Measurements from ENCODE around the gene OR8G5.

OR8G5 gene

GRCh38 chr11:124274000-124274399 is 17.8 kb downstream of the OR8G5 start:
- Histone ChIP-seq H3K9ac (no peak overlapping the region), H3K27ac (no peak overlapping the region), H2AFZ (no peak overlapping the region), H3K4me2 (ENCODE audit: low read length) (no peak overlapping the region), H3K9me3 (ENCODE audit: control insufficient read depth, low read length) (no peaks in the 10 kb centered on the region), H3K4me1 (no peaks in the 10 kb centered on the region), H3K4me3 (ENCODE audit: low read depth, low read length) (no peak overlapping the region), H3K36me3 (ENCODE audit: control insufficient read depth, insufficient read depth, low read length) (no peaks in the 10 kb centered on the region), H3K79me2 (no peaks in the 10 kb centered on the region), H3K27me3 (ENCODE audit: control insufficient read depth, insufficient read depth, low read length) (no peaks in the 10 kb centered on the region)
- no peak for TF ChIP-seq CTCF (IDR thresholded peaks at IDR 0.05)

DNA sequence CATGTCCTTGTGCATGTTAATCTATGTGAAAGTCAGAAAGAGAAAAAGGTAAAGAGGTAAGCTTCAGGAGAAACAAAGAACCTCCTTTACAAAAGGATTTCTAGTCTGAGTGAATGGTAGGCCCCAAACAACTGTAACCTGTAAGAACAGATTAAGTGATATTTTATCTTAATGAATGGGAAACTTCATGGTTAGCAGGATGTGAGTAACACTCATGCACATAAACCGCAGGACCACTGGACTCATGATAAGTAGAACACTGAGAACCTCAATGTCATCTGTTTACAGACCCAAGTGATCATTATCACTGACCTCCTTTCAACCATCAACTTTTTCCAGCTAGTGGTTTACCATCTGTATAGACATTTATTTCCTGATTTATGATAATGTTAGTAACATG is 19.9 kb downstream of the OR8G5 start:
- H3K9ac ChIP-seq: no peak overlapping the region
- no peaks in the 10 kb centered on the region for H3K36me3 ChIP-seq (ENCODE audit: control insufficient read depth, insufficient read depth, low read length)
- H3K4me1 ChIP-seq: no peaks in the 10 kb centered on the region
- H3K4me2 ChIP-seq (ENCODE audit: low read length): no peak overlapping the region
- no peak for TF ChIP-seq CTCF (IDR thresholded peaks at IDR 0.05)
- no peaks in the 10 kb centered on the region for H3K27me3 ChIP-seq (ENCODE audit: control insufficient read depth, insufficient read depth, low read length)
- H3K4me3 ChIP-seq (ENCODE audit: low read depth, low read length): no peak overlapping the region
- no peaks in the 10 kb centered on the region for H3K9me3 ChIP-seq (ENCODE audit: control insufficient read depth, low read length)
- H2AFZ ChIP-seq: no peak overlapping the region
- H3K79me2 ChIP-seq: no peaks in the 10 kb centered on the region
- H3K27ac ChIP-seq: no peak overlapping the region

- Histone ChIP-seq H3K79me2 (no peaks in the 10 kb centered on the region), H2AFZ (no peak overlapping the region), H3K27ac (no peak overlapping the region), H3K4me2 (ENCODE audit: low read length) (no peak overlapping the region), H3K9me3 (ENCODE audit: control insufficient read depth, low read length) (no peaks in the 10 kb centered on the region), H3K36me3 (ENCODE audit: control insufficient read depth, insufficient read depth, low read length) (no peaks in the 10 kb centered on the region), H3K9ac (no peak overlapping the region), H3K4me3 (ENCODE audit: low read depth, low read length) (no peak overlapping the region), H3K27me3 (ENCODE audit: control insufficient read depth, insufficient read depth, low read length) (no peaks in the 10 kb centered on the region), H3K4me1 (no peaks in the 10 kb centered on the region)
- no peak for TF ChIP-seq CTCF (IDR thresholded peaks at IDR 0.05)
Measured at GRCh38 chr11:124277207-124277606, 21.0 kb downstream of the OR8G5 start.

GRCh38 chr11:124277804-124278203 is 21.6 kb downstream of the OR8G5 start:
- no peaks in the 10 kb centered on the region for H3K4me1 ChIP-seq
- TF ChIP-seq CTCF (IDR thresholded peaks at IDR 0.05): no peak
- no peaks in the 10 kb centered on the region for H3K36me3 ChIP-seq (ENCODE audit: control insufficient read depth, insufficient read depth, low read length)

DNA sequence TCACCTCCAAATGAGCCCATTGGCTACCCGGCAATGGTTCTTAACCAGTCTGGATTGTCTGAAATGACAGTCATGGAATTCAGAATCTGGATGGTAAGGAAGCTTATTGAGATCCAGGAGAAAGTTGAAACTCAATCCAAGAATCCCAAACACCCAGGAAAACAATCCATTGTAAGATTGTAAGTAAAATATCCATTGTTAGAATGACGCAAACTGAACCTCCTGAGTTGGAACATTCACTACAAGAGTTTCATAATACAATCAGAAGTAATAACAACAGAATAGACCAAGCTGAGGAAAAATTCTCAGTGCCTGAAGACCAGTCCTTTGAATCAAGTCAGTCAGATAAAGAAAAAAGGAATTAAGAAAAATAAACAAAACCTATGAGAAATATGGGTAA is 22.1 kb downstream of the OR8G5 start:
- Histone ChIP-seq H3K9ac (no peak overlapping the region), H3K4me1 (no peaks in the 10 kb centered on the region), H3K79me2 (no peaks in the 10 kb centered on the region), H2AFZ (no peak overlapping the region), H3K4me2 (ENCODE audit: low read length) (no peak overlapping the region), H3K27me3 (ENCODE audit: control insufficient read depth, insufficient read depth, low read length) (no peaks in the 10 kb centered on the region), H3K9me3 (ENCODE audit: control insufficient read depth, low read length) (no peaks in the 10 kb centered on the region), H3K36me3 (ENCODE audit: control insufficient read depth, insufficient read depth, low read length) (no peaks in the 10 kb centered on the region), H3K27ac (no peak overlapping the region), H3K4me3 (ENCODE audit: low read depth, low read length) (no peak overlapping the region)
- TF ChIP-seq CTCF (IDR thresholded peaks at IDR 0.05): no peak

More at GRCh38 chr11:124277804-124278203, 21.6 kb downstream of the OR8G5 start:
- Histone ChIP-seq H3K4me2 (ENCODE audit: low read length) (no peak overlapping the region), H3K27ac (no peak overlapping the region), H3K79me2 (no peaks in the 10 kb centered on the region), H3K9me3 (ENCODE audit: control insufficient read depth, low read length) (no peaks in the 10 kb centered on the region), H3K9ac (no peak overlapping the region), H3K4me3 (ENCODE audit: low read depth, low read length) (no peak overlapping the region), H2AFZ (no peak overlapping the region), H3K27me3 (ENCODE audit: control insufficient read depth, insufficient read depth, low read length) (no peaks in the 10 kb centered on the region)
